Keratinocyte (primary cell): ENCODE measurements around the gene DHX34. TPM values are rescaled to one million over a fixed set of nuclear protein-coding genes. Genes with fewer than 3 reads are reported as not detected.

Source experiments
- DNase-seq: peaks from one replicate; pipeline ENCODE4 v3.0.0-alpha.2; 2011; ENCODE audit warnings: low read depth, missing footprints, low spot score
- FAIRE-seq: peaks from 2 replicates; lab custom pipeline; 2011; peaks lifted over from hg19 to GRCh38; lab: Jason Lieb, UNC
- H2AFZ ChIP-seq: 2 replicates; pipeline ENCODE4 v1.6.0; 2012; ENCODE audit warnings: low read length, control low read depth, inconsistent platforms; ENCODE audit not compliant: control insufficient read depth
- H3K27ac ChIP-seq: 2 replicates; pipeline ENCODE4 v1.5.1; 2011; ENCODE audit warnings: low read length; ENCODE audit not compliant: control insufficient read depth, insufficient read depth
- H3K27me3 ChIP-seq: 3 replicates; pipeline ENCODE4 v1.6.0; 2011; ENCODE audit warnings: low read length; ENCODE audit not compliant: control insufficient read depth, insufficient read depth; ENCODE audit errors: extremely low read depth
- H3K36me3 ChIP-seq, 2 experiments: 2 replicates in 1 of 2; 3 replicates in 1 of 2; pipeline ENCODE4 v1.5.1; 2011; ENCODE audit warnings: low read length in 2 of 2, mild to moderate bottlenecking in 1 of 2; ENCODE audit not compliant: control insufficient read depth in 2 of 2, insufficient read depth in 2 of 2; ENCODE audit errors: extremely low read depth in 1 of 2
- H3K4me1 ChIP-seq: 3 replicates; pipeline ENCODE4 v1.5.1; 2011; ENCODE audit warnings: low read length; ENCODE audit not compliant: control insufficient read depth, insufficient read depth; ENCODE audit errors: extremely low read depth
- H3K4me2 ChIP-seq: 3 replicates; pipeline ENCODE4 v1.6.0; 2011; ENCODE audit warnings: low read depth, low read length; ENCODE audit not compliant: control insufficient read depth, insufficient read depth; ENCODE audit errors: extremely low read depth
- H3K4me3 ChIP-seq, 3 experiments: fragments of 200-600 bp in 1 of 3; sonication (generic) in 1 of 3; 2 replicates in 2 of 3; 3 replicates in 1 of 3; pipeline ENCODE4 v1.5.1; 2011 to 2016; ENCODE audit warnings: low read length in 3 of 3, mild to moderate bottlenecking in 3 of 3, control low read depth in 2 of 3, inconsistent platforms in 1 of 3, low read depth in 1 of 3, mixed read lengths in 1 of 3, mixed run types in 1 of 3, moderate library complexity in 1 of 3; ENCODE audit not compliant: control insufficient read depth in 2 of 3, insufficient read depth in 2 of 3; ENCODE audit errors: extremely low read depth in 1 of 3
- H3K79me2 ChIP-seq: 2 replicates; pipeline ENCODE4 v1.6.0; 2012; ENCODE audit warnings: low read length; ENCODE audit not compliant: control insufficient read depth, insufficient read depth
- H3K9ac ChIP-seq: 3 replicates; pipeline ENCODE4 v1.6.0; 2011; ENCODE audit warnings: low read length; ENCODE audit not compliant: control insufficient read depth, insufficient read depth; ENCODE audit errors: extremely low read depth
- H3K9me1 ChIP-seq: 3 replicates; pipeline ENCODE4 v1.6.0; 2011; ENCODE audit warnings: low read length; ENCODE audit not compliant: control insufficient read depth, insufficient read depth; ENCODE audit errors: extremely low read depth
- H3K9me3 ChIP-seq: 2 replicates; pipeline ENCODE4 v1.5.1; 2012; ENCODE audit warnings: low read depth, low read length; ENCODE audit not compliant: control insufficient read depth
- H4K20me1 ChIP-seq: 3 replicates; pipeline ENCODE4 v1.6.0; 2011; ENCODE audit warnings: low read length; ENCODE audit not compliant: control insufficient read depth, insufficient read depth; ENCODE audit errors: extremely low read depth
- EZH2 ChIP-seq: IDR thresholded peaks from one replicate; pipeline ENCODE4 v1.6.1; 2012; ENCODE audit warnings: inconsistent platforms, mild to moderate bottlenecking, low read length, moderate library complexity
- dilution Hi-C: fragments of 300-500 bp; cut with MboI; formaldehyde crosslinking; loops from one replicate; pipeline ENCODE4 v1.7.0; 2020; ENCODE audit warnings: low sequenced_read_pairs; ENCODE audit not compliant: extremely low pct_ligation_motif_present
- polyA plus RNA-seq, 5 experiments: library from polyadenylated mRNA; depleted of rRNA in 3 of 5; stranded (reverse) in 3 of 5; stranded (forward) in 1 of 5; unstranded in 1 of 5; fragments of >200 nt; gene quantifications; 1 replicate in 1 of 5; 2 replicates in 3 of 5; 3 replicates in 1 of 5; pipeline versions ENCODE4 v1.2.1 to v1.2.3, GENCODE V29; 2011 to 2012; ENCODE audit warnings: missing spikeins in 2 of 5, low read depth in 1 of 5, low replicate concordance in 1 of 5
- TF ChIP-seq, protein P1 (sequence below), 3 experiments: IDR thresholded peaks in 1 of 3; conservative IDR thresholded peaks in 1 of 3; optimal IDR thresholded peaks in 1 of 3; 2 replicates in 2 of 3; 3 replicates in 1 of 3; pipeline versions ENCODE3 to v1.5.1; 2011; ENCODE audit warnings: low read length in 3 of 3, mild to moderate bottlenecking in 3 of 3, moderate library complexity in 2 of 3, control low read depth in 1 of 3, inconsistent platforms in 1 of 3; ENCODE audit not compliant: insufficient read depth in 2 of 3; ENCODE audit errors: extremely low read depth in 1 of 3

DHX34 gene
- polyA plus RNA-seq, 1 donor (not counting 4 experiments of a cell fraction or from before 2014, with no cell fraction given) = 6.4 TPM

DNA sequence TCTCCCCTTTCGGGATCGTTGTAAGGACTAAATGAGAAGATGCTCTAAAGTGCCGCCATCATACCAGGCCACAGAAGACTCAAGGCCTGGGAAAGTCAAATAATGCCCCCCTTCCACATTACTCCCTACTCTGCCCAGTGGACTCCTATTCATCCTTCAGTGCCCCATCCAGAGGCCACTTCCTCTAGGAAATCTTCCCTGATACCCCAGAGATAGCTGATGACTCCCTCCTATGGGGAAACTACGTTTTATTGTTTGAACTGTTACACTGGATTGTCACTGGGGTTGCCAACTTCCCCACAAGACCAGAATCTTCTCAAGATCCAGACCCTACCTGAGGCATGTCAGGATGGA is 56.1 kb downstream of the DHX34 start:
- Histone ChIP-seq H3K9me1 (no peaks in the 10 kb centered on the region), H3K27me3 (peaks cover 21% of the 10 kb centered on the region), H3K4me1 (no peaks in the 10 kb centered on the region), H3K27ac (no peak overlapping the region), H4K20me1 (peaks cover 5% of the 10 kb centered on the region), H3K9me3 (no peaks in the 10 kb centered on the region), H3K9ac (no peak overlapping the region), H3K79me2 (no peaks in the 10 kb centered on the region), H3K36me3 (no peaks in the 10 kb centered on the region), H3K4me3 (no peak overlapping the region), H3K4me2 (no peak overlapping the region), H2AFZ (no peak overlapping the region)
- TF ChIP-seq, protein P1, sequence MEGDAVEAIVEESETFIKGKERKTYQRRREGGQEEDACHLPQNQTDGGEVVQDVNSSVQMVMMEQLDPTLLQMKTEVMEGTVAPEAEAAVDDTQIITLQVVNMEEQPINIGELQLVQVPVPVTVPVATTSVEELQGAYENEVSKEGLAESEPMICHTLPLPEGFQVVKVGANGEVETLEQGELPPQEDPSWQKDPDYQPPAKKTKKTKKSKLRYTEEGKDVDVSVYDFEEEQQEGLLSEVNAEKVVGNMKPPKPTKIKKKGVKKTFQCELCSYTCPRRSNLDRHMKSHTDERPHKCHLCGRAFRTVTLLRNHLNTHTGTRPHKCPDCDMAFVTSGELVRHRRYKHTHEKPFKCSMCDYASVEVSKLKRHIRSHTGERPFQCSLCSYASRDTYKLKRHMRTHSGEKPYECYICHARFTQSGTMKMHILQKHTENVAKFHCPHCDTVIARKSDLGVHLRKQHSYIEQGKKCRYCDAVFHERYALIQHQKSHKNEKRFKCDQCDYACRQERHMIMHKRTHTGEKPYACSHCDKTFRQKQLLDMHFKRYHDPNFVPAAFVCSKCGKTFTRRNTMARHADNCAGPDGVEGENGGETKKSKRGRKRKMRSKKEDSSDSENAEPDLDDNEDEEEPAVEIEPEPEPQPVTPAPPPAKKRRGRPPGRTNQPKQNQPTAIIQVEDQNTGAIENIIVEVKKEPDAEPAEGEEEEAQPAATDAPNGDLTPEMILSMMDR (optimal IDR thresholded peaks at IDR 0.05 in 1 of 3, IDR thresholded peaks at IDR 0.05 in 1 of 3, conservative IDR thresholded peaks at IDR 0.05 in 1 of 3; ENCODE audit: extremely low read depth in 1 of 3, insufficient read depth in 2 of 3, low read length in 3 of 3) = no peak
- TF ChIP-seq EZH2 = no peak
- dilution Hi-C loops = no loop called here
- FAIRE-seq (no peak), DNase-seq (no peak)

DNA sequence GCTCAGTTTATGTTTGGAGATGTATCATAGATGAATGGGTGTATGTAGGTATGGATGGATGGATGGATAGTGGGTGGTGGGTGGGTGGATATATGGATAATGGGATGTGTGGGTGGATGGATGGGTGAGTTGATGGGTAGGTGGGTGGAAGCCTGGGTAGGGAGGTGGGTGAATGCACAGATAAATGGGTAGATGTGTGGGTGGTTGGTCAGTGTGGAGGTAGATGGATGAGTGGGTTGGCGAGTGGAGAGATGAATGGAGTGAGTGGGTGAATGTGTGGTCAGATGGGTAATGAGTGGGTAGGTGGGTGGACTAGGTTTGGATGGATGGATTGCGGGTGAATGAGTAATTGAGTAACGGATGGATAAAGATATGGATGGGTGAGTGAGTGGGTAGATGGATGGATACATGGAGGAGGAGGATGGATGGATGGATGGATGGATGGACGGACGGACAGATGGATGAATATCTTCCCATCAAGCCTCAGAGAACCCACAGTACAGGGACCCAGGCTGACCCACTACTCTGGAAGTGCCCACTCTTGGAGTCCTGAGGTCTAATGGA is 56.8 kb downstream of the DHX34 start:
- H3K4me3 ChIP-seq = no peak overlapping the region
- H3K36me3 ChIP-seq = no peaks in the 10 kb centered on the region
- no peak for TF ChIP-seq EZH2
- TF ChIP-seq, protein P1 (optimal IDR thresholded peaks at IDR 0.05 in 1 of 3, IDR thresholded peaks at IDR 0.05 in 1 of 3, conservative IDR thresholded peaks at IDR 0.05 in 1 of 3; ENCODE audit: extremely low read depth in 1 of 3, insufficient read depth in 2 of 3, low read length in 3 of 3) = no peak
- peaks cover 5% of the 10 kb centered on the region for H4K20me1 ChIP-seq
- H3K9me1 ChIP-seq = no peaks in the 10 kb centered on the region
- no peak overlapping the region for H2AFZ ChIP-seq
- H3K4me1 ChIP-seq = no peaks in the 10 kb centered on the region
- no peak overlapping the region for H3K27ac ChIP-seq
- no peak overlapping the region for H3K9ac ChIP-seq
- no peaks in the 10 kb centered on the region for H3K9me3 ChIP-seq
- peaks cover 21% of the 10 kb centered on the region for H3K27me3 ChIP-seq
- no peak for DNase-seq
- H3K79me2 ChIP-seq = no peaks in the 10 kb centered on the region
- dilution Hi-C loops = no loop called here
- FAIRE-seq = no peak
- H3K4me2 ChIP-seq = no peak overlapping the region
